Measurements from ENCODE around the gene AVPR1B.
A peak's percentile ranks its signal among the peaks of the same experiment; 100 is the strongest.

Gene AVPR1B

DNA sequence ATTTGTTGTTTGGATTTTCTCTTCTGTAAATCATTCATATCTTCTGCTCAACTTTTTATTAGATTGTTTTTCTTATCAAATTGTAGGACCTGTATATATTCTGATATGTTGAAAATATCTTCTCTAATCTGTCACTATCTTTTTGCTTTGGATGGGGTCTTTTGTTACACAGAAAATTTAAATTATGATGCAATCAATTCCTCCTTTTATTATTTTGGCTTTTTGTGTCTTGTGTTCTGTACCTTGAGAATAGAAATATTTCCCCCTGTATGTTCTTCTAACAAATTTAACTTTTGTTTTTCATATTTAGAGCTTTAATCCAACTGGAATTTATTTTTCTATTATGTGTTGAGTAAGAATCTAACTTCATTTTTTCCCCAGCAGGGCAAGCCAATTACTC is 3.2 kb upstream of the AVPR1B start:
- Histone ChIP-seq H3K14ac (ENCODE audit: low read length in 2 of 2) (no peak overlapping the region), H2AK5ac (ENCODE audit: low read length, severe bottlenecking) (no peak overlapping the region), H4K8ac (ENCODE audit: low read length) (no peak overlapping the region), H3K27ac (ENCODE audit: low read length, poor library complexity, severe bottlenecking) (no peak overlapping the region), H3K4me1 (ENCODE audit: control insufficient read depth, insufficient read depth, low read depth, low read length) (peaks cover 15% of the 10 kb centered on the region), H3K4me3 (ENCODE audit: insufficient read depth in 1 of 2, low read depth in 1 of 2, low read length in 2 of 2) (no peak overlapping the region), H3K9ac (ENCODE audit: low read length) (no peak overlapping the region), H2AFZ (ENCODE audit: low read depth, low read length) (no peak overlapping the region), H3K27me3 (ENCODE audit: control insufficient read depth in 1 of 2, insufficient read depth in 1 of 2, low read length in 2 of 2) (peaks cover 23 to 35% of the 10 kb centered on the region in 2 experiments), H3K23ac (ENCODE audit: low read length in 2 of 2) (no peak overlapping the region), H3K4me2 (ENCODE audit: low read length, poor library complexity, severe bottlenecking) (no peak overlapping the region), H3K9me3 (ENCODE audit: control insufficient read depth, low read length) (peaks cover 3% of the 10 kb centered on the region), H2BK12ac (ENCODE audit: low read length in 2 of 2) (no peak overlapping the region), H2BK15ac (ENCODE audit: low read depth, poor library complexity, severe bottlenecking) (no peak overlapping the region), H3K79me1 (replicated peaks; ENCODE audit: low read length, poor library complexity, severe bottlenecking) (no peaks in the 10 kb centered on the region), H3K4ac (ENCODE audit: low read depth in 1 of 2, low read length in 2 of 2) (no peak overlapping the region), H3K18ac (ENCODE audit: low read depth in 1 of 2, low read length in 2 of 2) (no peak overlapping the region), H3K36me3 (ENCODE audit: control insufficient read depth in 1 of 2, insufficient read depth in 2 of 2, low read depth in 1 of 2, low read length in 2 of 2) (peaks cover 0 to 3% of the 10 kb centered on the region in 2 experiments), H2BK5ac (ENCODE audit: low read depth, low read length, poor library complexity, severe bottlenecking) (no peak overlapping the region), H4K91ac (ENCODE audit: low read length) (no peak overlapping the region), H2BK120ac (ENCODE audit: low read depth, low read length) (no peak overlapping the region)
- DNase-seq = no peak

DNA sequence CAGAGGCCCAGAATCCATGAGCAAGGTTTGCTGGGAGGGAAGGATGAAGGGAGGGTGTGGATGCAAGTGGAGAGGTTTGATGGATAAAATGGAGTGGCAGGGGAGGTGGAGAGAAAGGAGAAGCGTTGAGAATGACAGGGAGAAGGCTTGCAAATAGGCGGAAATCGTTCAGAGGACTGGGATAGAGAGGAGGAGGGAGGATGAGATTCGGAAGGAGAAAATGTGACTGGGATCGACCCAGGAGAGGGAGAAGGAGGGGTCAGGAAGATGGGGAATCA is 376 bp downstream of the AVPR1B start:
- Histone ChIP-seq H3K4me1 (ENCODE audit: control insufficient read depth, insufficient read depth, low read depth, low read length) (peaks cover 19% of the 10 kb centered on the region), H3K23ac (ENCODE audit: low read length in 2 of 2) (peak overlapping the region in 1 of 2 experiments; percentile 2), H3K9me3 (ENCODE audit: control insufficient read depth, low read length) (no peaks in the 10 kb centered on the region), H3K79me1 (replicated peaks; ENCODE audit: low read length, poor library complexity, severe bottlenecking) (no peaks in the 10 kb centered on the region), H3K14ac (ENCODE audit: low read length in 2 of 2) (no peak overlapping the region), H3K4ac (ENCODE audit: low read depth in 1 of 2, low read length in 2 of 2) (no peak overlapping the region), H2AK5ac (ENCODE audit: low read length, severe bottlenecking) (no peak overlapping the region), H3K9ac (ENCODE audit: low read length) (peak overlapping the region; percentile 54), H4K8ac (ENCODE audit: low read length) (no peak overlapping the region), H2BK120ac (ENCODE audit: low read depth, low read length) (no peak overlapping the region), H4K91ac (ENCODE audit: low read length) (no peak overlapping the region), H2BK5ac (ENCODE audit: low read depth, low read length, poor library complexity, severe bottlenecking) (no peak overlapping the region), H2BK12ac (ENCODE audit: low read length in 2 of 2) (no peak overlapping the region), H2AFZ (ENCODE audit: low read depth, low read length) (no peak overlapping the region), H2BK15ac (ENCODE audit: low read depth, poor library complexity, severe bottlenecking) (no peak overlapping the region), H3K36me3 (ENCODE audit: control insufficient read depth in 1 of 2, insufficient read depth in 2 of 2, low read depth in 1 of 2, low read length in 2 of 2) (peaks cover 0 to 3% of the 10 kb centered on the region in 2 experiments), H3K27ac (ENCODE audit: low read length, poor library complexity, severe bottlenecking) (no peak overlapping the region), H3K18ac (ENCODE audit: low read depth in 1 of 2, low read length in 2 of 2) (no peak overlapping the region), H3K4me2 (ENCODE audit: low read length, poor library complexity, severe bottlenecking) (peak overlapping the region; percentile 80), H3K4me3 (ENCODE audit: insufficient read depth in 1 of 2, low read depth in 1 of 2, low read length in 2 of 2) (peak overlapping the region; percentile 16 to 71), H3K27me3 (ENCODE audit: control insufficient read depth in 1 of 2, insufficient read depth in 1 of 2, low read length in 2 of 2) (peaks cover 29 to 39% of the 10 kb centered on the region in 2 experiments)
- WGBS = 26% methylated on average over 4 of the region's 5 CpGs
- DNase-seq = no peak

DNA sequence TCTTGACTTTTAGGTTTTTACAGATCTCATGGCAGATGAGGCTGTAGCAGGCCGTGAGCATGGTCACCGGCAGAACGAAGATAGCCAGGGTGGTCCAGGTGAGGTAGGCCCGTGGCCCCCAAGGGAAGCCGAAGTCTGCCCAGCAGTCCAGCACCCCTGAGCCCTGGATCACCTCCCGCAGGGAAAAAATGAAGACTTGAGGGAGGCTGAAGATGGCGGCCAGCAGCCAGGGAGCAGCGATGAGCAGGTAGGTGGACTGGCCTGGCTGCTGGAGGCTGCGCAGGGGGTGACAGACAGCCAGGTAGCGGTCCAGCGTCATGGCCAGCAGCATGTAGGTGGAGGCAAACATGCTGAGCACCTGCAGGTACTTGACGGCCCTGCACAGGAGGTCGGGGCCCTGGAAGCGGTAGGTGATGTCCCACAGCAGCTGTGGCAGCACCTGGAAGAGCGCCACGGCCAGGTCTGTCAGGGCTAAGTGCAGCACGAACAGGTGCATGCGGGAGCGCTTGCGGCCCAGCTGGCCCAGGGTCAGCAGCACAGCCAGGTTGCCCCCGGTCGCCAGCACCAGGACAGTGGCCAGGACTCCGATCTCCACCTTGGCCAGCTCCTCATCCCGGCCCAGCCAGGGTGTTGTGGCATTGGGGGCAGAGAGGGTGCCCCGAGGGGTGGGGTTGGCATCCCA is 856 bp downstream of the AVPR1B start:
- Histone ChIP-seq H4K91ac (ENCODE audit: low read length) (no peak overlapping the region), H3K18ac (ENCODE audit: low read depth in 1 of 2, low read length in 2 of 2) (no peak overlapping the region), H3K4me3 (ENCODE audit: insufficient read depth in 1 of 2, low read depth in 1 of 2, low read length in 2 of 2) (no peak overlapping the region), H3K4ac (ENCODE audit: low read depth in 1 of 2, low read length in 2 of 2) (no peak overlapping the region), H3K9me3 (ENCODE audit: control insufficient read depth, low read length) (no peaks in the 10 kb centered on the region), H4K8ac (ENCODE audit: low read length) (no peak overlapping the region), H2BK15ac (ENCODE audit: low read depth, poor library complexity, severe bottlenecking) (peak overlapping the region; percentile 62), H2AK5ac (ENCODE audit: low read length, severe bottlenecking) (no peak overlapping the region), H3K9ac (ENCODE audit: low read length) (no peak overlapping the region), H2BK12ac (ENCODE audit: low read length in 2 of 2) (no peak overlapping the region), H3K27me3 (ENCODE audit: control insufficient read depth in 1 of 2, insufficient read depth in 1 of 2, low read length in 2 of 2) (peaks cover 29 to 38% of the 10 kb centered on the region in 2 experiments), H3K4me2 (ENCODE audit: low read length, poor library complexity, severe bottlenecking) (no peak overlapping the region), H3K79me1 (replicated peaks; ENCODE audit: low read length, poor library complexity, severe bottlenecking) (no peaks in the 10 kb centered on the region), H2AFZ (ENCODE audit: low read depth, low read length) (no peak overlapping the region), H3K4me1 (ENCODE audit: control insufficient read depth, insufficient read depth, low read depth, low read length) (peaks cover 19% of the 10 kb centered on the region), H3K36me3 (ENCODE audit: control insufficient read depth in 1 of 2, insufficient read depth in 2 of 2, low read depth in 1 of 2, low read length in 2 of 2) (peaks cover 0 to 3% of the 10 kb centered on the region in 2 experiments), H2BK120ac (ENCODE audit: low read depth, low read length) (no peak overlapping the region), H3K23ac (ENCODE audit: low read length in 2 of 2) (peak overlapping the region in 1 of 2 experiments; percentile 2), H3K27ac (ENCODE audit: low read length, poor library complexity, severe bottlenecking) (no peak overlapping the region), H3K14ac (ENCODE audit: low read length in 2 of 2) (peak overlapping the region in 1 of 2 experiments; percentile 20), H2BK5ac (ENCODE audit: low read depth, low read length, poor library complexity, severe bottlenecking) (no peak overlapping the region)
- no peak for DNase-seq
- 92% methylated on average over 25 of the region's 25 CpGs for WGBS

DNA sequence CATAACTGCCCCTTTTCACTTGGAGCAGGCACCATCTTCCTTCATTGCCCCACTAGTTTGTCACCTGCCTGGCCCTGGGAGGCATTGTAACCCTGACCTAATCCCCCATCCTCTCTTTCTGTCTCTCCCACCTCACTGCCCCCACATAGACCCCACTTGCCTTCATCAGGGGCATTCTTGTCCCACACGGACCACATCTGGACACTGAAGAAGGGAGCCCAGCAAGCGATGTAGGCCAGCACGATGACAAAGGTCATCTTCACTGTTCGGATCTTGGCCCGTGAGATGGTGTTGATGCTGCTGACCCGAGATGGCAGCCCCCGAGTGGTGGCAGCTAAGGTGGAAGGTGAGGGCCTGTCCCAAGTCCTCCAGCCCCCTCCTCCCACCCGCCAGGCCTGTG is 1.4 kb downstream of the AVPR1B start:
- no peak overlapping the region for H2BK15ac ChIP-seq (ENCODE audit: low read depth, poor library complexity, severe bottlenecking)
- H3K4me3 ChIP-seq (ENCODE audit: insufficient read depth in 1 of 2, low read depth in 1 of 2, low read length in 2 of 2) = no peak overlapping the region
- H2AK5ac ChIP-seq (ENCODE audit: low read length, severe bottlenecking) = no peak overlapping the region
- H3K36me3 ChIP-seq (ENCODE audit: control insufficient read depth in 1 of 2, insufficient read depth in 2 of 2, low read depth in 1 of 2, low read length in 2 of 2) = peaks cover 0 to 3% of the 10 kb centered on the region in 2 experiments
- H3K4me2 ChIP-seq (ENCODE audit: low read length, poor library complexity, severe bottlenecking) = no peak overlapping the region
- no peak for DNase-seq
- H3K9ac ChIP-seq (ENCODE audit: low read length) = no peak overlapping the region
- no peak overlapping the region for H2BK120ac ChIP-seq (ENCODE audit: low read depth, low read length)
- no peak overlapping the region for H2BK12ac ChIP-seq (ENCODE audit: low read length in 2 of 2)
- WGBS = 88% methylated on average over 8 of the region's 8 CpGs
- no peaks in the 10 kb centered on the region for H3K79me1 ChIP-seq (replicated peaks; ENCODE audit: low read length, poor library complexity, severe bottlenecking)
- no peak overlapping the region for H3K23ac ChIP-seq (ENCODE audit: low read length in 2 of 2)
- no peak overlapping the region for H3K4ac ChIP-seq (ENCODE audit: low read depth in 1 of 2, low read length in 2 of 2)
- H3K9me3 ChIP-seq (ENCODE audit: control insufficient read depth, low read length) = no peaks in the 10 kb centered on the region
- H3K27ac ChIP-seq (ENCODE audit: low read length, poor library complexity, severe bottlenecking) = no peak overlapping the region
- H4K91ac ChIP-seq (ENCODE audit: low read length) = no peak overlapping the region
- H2BK5ac ChIP-seq (ENCODE audit: low read depth, low read length, poor library complexity, severe bottlenecking) = no peak overlapping the region
- H3K4me1 ChIP-seq (ENCODE audit: control insufficient read depth, insufficient read depth, low read depth, low read length) = peaks cover 19% of the 10 kb centered on the region
- no peak overlapping the region for H4K8ac ChIP-seq (ENCODE audit: low read length)
- H3K14ac ChIP-seq (ENCODE audit: low read length in 2 of 2) = no peak overlapping the region
- H3K18ac ChIP-seq (ENCODE audit: low read depth in 1 of 2, low read length in 2 of 2) = no peak overlapping the region
- H3K27me3 ChIP-seq (ENCODE audit: control insufficient read depth in 1 of 2, insufficient read depth in 1 of 2, low read length in 2 of 2) = peaks cover 29 to 38% of the 10 kb centered on the region in 2 experiments
- H2AFZ ChIP-seq (ENCODE audit: low read depth, low read length) = no peak overlapping the region

Data from mesenchymal stem cell (in vitro differentiated cells and primary cell).